KOPT-K1 (cell line): ENCODE data around the gene CPNE4.

Source experiments
- H3K27ac ChIP-seq: fragments of 200-600 bp; sonication (generic); 2 replicates; pipeline ENCODE4 v1.5.1; 2016; ENCODE audit warnings: antibody characterized with exemption, mild to moderate bottlenecking, low read depth, low read length; ENCODE audit not compliant: poor library complexity, severe bottlenecking
- H3K36me3 ChIP-seq: fragments of 200-600 bp; sonication (generic); 2 replicates; pipeline ENCODE4 v1.5.1; 2017; ENCODE audit warnings: antibody characterized with exemption, mild to moderate bottlenecking, low read length, moderate library complexity; ENCODE audit not compliant: insufficient read depth
- H3K9me3 ChIP-seq: fragments of 200-600 bp; sonication (generic); 2 replicates; pipeline ENCODE4 v1.5.1; 2017; ENCODE audit warnings: antibody characterized with exemption, low read length, mild to moderate bottlenecking; ENCODE audit not compliant: insufficient read depth, poor library complexity, severe bottlenecking

Gene CPNE4

GRCh38 chr3:131747466-131747865, 287.3 kb downstream of the CPNE4 start:
- Histone ChIP-seq H3K9me3 (no peaks in the 10 kb centered on the region), H3K36me3 (no peaks in the 10 kb centered on the region), H3K27ac (no peak overlapping the region)

DNA sequence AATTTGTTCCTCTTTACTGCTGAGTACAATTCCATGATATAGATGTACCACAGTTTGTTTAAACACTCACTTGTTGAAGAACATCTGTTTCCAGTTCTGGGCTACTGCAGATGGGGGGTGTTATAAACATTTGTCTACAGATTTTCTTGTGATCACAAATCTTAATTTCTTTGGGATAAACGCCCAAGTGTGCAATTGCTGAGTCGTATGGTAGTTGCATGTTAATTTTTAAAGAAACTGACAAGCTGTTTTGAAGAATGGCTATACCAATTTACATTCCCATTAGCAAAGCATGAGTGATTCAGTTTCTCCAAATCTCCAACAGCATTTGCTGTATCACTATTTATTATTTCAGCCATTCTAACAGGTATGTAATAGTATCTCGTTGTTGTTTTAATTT, 290.0 kb downstream of the CPNE4 start:
- H3K36me3 ChIP-seq = no peaks in the 10 kb centered on the region
- H3K9me3 ChIP-seq = no peaks in the 10 kb centered on the region
- H3K27ac ChIP-seq = no peak overlapping the region

- H3K9me3 ChIP-seq = no peaks in the 10 kb centered on the region
- H3K27ac ChIP-seq = no peak overlapping the region
Observed at GRCh38 chr3:131743126-131743525, 291.7 kb downstream of the CPNE4 start.

GRCh38 chr3:131739211-131739610, 295.6 kb downstream of the CPNE4 start:
- H3K36me3 ChIP-seq = no peaks in the 10 kb centered on the region
- H3K27ac ChIP-seq = no peak overlapping the region
- no peaks in the 10 kb centered on the region for H3K9me3 ChIP-seq

More at GRCh38 chr3:131743126-131743525, 291.7 kb downstream of the CPNE4 start:
- no peaks in the 10 kb centered on the region for H3K36me3 ChIP-seq

DNA sequence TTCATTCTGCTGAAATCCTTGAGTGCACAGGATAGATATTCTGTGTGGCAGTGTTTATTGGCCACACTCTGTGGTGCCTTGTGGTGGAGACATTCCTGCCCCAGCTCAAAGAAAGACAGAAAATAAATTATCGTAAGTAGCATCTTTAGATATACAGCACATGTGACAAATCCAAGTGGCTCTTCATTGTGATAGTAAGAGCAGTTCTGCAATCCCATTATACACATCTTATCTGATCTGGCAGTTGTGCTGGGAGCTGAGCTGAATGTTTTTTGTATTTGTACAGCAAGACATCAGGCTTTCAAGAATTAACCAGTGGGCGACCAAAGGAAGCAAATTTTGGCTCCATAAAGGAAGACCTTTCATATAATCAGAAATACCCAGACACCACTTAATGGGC, 296.7 kb downstream of the CPNE4 start:
- Histone ChIP-seq H3K36me3 (no peaks in the 10 kb centered on the region), H3K9me3 (no peaks in the 10 kb centered on the region), H3K27ac (no peak overlapping the region)

- no peak overlapping the region for H3K27ac ChIP-seq
- no peaks in the 10 kb centered on the region for H3K9me3 ChIP-seq
- H3K36me3 ChIP-seq = no peaks in the 10 kb centered on the region
Observed at GRCh38 chr3:131735544-131735943, 299.3 kb downstream of the CPNE4 start.

DNA sequence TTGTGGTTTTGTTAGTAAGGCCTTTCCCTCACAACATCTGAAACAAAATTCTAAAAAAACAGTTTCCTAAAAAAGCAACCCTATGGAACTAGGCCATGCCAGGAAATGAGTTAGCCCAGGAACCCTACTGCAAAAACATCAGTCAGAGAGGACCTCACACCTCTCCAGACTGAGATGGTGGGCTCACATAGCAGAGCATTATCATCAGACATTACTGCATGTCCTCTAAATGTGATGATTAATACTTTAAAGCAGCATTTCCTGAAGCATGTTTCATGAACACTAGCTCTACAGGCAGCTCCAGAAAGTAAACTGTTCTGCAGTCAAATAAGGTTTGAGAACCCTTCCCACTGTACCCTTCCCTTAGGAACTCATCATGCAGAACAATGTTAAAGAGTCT, 299.7 kb downstream of the CPNE4 start:
- H3K36me3 ChIP-seq = no peaks in the 10 kb centered on the region
- H3K9me3 ChIP-seq = no peaks in the 10 kb centered on the region
- H3K27ac ChIP-seq = no peak overlapping the region

GRCh38 chr3:131733086-131733841, 301.6 kb downstream of the CPNE4 start:
- Histone ChIP-seq H3K9me3 (no peaks in the 10 kb centered on the region), H3K36me3 (no peaks in the 10 kb centered on the region), H3K27ac (no peak overlapping the region)

DNA sequence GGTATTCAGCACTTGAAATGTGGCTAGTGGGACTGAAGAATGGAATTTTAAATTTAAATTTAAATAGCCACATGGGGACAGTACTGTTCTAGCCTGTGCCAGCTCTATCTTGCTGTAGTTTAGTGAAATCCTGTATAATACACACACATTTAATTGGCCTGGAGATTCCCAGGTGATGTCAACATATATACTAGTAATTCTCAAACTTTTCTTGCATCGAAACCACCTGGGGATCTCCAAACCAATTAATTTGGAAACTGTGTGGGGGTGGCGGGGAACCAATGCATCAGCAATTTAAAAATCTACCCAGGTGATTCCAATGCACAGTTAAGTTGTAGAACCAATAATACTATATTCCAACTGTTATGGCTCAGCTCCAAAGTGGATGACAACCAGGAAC, 303.1 kb downstream of the CPNE4 start:
- Histone ChIP-seq H3K9me3 (no peaks in the 10 kb centered on the region), H3K36me3 (no peaks in the 10 kb centered on the region), H3K27ac (no peak overlapping the region)

GRCh38 chr3:131730581-131730980, 304.2 kb downstream of the CPNE4 start:
- no peak overlapping the region for H3K27ac ChIP-seq
- H3K9me3 ChIP-seq = no peaks in the 10 kb centered on the region

DNA sequence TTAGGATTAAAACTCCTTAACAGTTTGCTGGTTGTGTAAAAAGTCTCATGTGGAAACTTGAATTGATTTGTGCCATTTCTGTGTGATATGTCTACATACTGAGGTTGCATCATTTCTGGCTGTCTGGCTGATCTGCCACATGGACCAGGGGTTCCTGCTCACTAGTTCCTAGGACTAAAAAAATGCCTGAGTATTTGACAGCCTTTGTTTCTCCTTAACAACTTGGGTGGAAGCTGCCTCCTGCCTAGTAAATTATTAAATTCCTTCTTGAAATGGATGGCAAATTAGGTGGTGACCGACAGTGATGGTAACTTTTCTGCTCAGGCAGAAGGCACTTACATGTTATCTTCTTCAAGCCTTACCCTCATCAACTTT, 305.2 kb downstream of the CPNE4 start:
- Histone ChIP-seq H3K27ac (no peak overlapping the region), H3K36me3 (no peaks in the 10 kb centered on the region), H3K9me3 (no peaks in the 10 kb centered on the region)

More at GRCh38 chr3:131730581-131730980, 304.2 kb downstream of the CPNE4 start:
- H3K36me3 ChIP-seq = no peaks in the 10 kb centered on the region

DNA sequence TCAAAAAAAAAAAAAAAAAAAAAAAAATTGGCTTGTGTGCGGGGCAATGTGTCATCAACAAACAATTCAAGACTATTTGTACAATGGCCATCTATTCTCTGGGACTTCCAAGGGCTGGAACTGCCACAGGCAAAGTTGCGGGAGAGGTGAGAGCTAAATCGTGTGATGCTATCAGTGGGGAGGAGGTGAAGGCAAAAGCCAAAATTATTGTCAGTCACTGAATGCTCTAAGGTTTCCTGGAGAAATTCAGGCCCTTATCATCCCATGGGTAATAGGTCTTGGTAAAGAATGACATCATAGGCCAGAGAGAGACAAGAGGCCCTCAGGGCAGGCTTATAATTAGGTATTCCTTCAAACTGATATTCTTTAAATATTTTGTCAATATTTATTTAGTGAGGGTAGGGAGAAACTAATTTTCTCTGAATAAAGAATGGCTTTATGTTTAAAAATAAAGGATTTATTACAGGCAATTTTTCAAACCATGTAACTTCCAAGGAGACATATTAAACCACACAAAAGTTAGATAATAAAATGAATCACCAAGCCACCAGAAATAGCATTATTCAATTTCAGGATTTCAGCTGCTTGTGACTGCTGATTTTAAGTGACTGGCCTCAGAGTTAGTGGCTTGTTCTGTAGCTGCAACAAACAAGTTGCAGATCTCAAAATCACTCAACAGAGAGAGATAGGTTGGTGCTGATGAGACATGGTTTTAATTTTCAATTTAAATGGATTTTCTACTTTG, 305.7 kb downstream of the CPNE4 start:
- Histone ChIP-seq H3K36me3 (no peaks in the 10 kb centered on the region), H3K27ac (no peak overlapping the region), H3K9me3 (no peaks in the 10 kb centered on the region)

- H3K27ac ChIP-seq = no peak overlapping the region
- no peaks in the 10 kb centered on the region for H3K9me3 ChIP-seq
- H3K36me3 ChIP-seq = no peaks in the 10 kb centered on the region
Observed at GRCh38 chr3:131725414-131725813, 309.4 kb downstream of the CPNE4 start.

DNA sequence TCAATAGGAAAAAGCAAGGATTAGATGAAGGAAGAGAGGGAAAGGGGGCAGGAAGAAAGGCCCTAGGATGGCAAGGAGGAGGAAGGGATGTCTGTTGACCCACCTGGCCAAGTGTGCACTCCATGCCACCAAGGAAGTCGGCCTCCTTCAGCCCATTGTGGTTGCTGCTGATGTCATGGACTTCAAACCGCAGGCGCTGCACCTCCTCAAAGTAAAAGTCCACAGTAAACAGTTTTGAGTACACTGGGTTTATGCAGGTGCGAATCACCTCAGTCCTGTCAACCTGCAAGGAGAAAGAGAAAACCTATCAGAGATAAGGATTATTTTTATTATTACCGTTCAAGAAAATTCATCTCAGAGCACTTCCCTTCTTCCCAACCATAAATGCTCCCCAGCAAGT, 311.5 kb downstream of the CPNE4 start:
- Histone ChIP-seq H3K27ac (no peak overlapping the region), H3K36me3 (no peaks in the 10 kb centered on the region), H3K9me3 (no peaks in the 10 kb centered on the region)

DNA sequence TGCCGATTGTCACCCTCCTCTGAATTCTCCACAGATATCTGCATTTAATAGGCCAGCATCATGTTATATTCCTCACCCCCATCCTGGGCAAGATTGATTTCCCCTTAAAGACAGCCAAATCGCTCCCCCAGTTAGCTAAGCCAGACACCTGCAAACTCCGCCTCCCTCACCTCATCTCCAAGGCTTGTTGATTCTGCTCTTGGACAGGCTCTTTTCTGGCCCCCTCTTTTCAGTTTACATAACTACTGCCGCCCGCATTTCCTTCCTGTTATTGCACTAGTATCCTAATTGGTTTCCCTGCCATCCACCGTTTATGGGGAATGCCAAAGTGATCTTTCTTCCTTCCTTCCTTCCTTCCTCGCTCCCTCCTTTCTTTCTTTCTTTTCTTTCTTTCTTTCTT, 317.3 kb downstream of the CPNE4 start:
- no peaks in the 10 kb centered on the region for H3K36me3 ChIP-seq
- no peaks in the 10 kb centered on the region for H3K9me3 ChIP-seq
- H3K27ac ChIP-seq = no peak overlapping the region

GRCh38 chr3:131716943-131717342, 317.9 kb downstream of the CPNE4 start:
- Histone ChIP-seq H3K27ac (no peak overlapping the region), H3K36me3 (no peaks in the 10 kb centered on the region), H3K9me3 (no peaks in the 10 kb centered on the region)
